Measurements from ENCODE around the gene DNAJA2.

DNA sequence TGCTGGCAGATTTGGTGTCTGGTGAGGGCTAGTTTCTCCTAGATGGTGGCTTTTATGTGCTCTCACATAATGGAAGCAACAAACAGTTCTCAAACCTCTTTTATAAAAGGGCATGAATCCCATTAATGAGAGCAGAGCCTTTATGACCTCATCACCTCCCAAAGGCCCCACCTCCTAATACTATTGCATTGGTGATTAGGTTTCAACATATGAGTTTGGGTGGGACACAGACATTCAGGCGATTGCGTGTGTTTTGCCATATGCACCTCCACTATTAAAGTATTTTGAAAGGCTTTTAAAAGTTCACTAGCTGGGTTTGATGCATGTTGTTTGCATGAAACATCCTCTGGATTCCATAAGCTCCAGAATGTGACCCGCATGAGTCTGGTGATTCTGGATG lies 24.4 kb upstream of the DNAJA2 start:
- TF ChIP-seq POLR2A (IDR thresholded peaks at IDR 0.05): no peak
- no peak for TF ChIP-seq CTCF (IDR thresholded peaks at IDR 0.05)
